ENCODE measurements around the gene THBD. TPM values are rescaled to one million over a fixed set of nuclear protein-coding genes. Genes with fewer than 3 reads are reported as not detected.
A peak's percentile ranks its signal among the peaks of the same experiment; 100 is the strongest.

Gene THBD, protein sequence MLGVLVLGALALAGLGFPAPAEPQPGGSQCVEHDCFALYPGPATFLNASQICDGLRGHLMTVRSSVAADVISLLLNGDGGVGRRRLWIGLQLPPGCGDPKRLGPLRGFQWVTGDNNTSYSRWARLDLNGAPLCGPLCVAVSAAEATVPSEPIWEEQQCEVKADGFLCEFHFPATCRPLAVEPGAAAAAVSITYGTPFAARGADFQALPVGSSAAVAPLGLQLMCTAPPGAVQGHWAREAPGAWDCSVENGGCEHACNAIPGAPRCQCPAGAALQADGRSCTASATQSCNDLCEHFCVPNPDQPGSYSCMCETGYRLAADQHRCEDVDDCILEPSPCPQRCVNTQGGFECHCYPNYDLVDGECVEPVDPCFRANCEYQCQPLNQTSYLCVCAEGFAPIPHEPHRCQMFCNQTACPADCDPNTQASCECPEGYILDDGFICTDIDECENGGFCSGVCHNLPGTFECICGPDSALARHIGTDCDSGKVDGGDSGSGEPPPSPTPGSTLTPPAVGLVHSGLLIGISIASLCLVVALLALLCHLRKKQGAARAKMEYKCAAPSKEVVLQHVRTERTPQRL
- 10 to 100 TPM in 2 of 6 experiments, 1 to 10 TPM in 4; 1.4 to 15.6 (median 4.9) TPM for total RNA-seq
- long read RNA-seq, full-length matches to known transcripts = 3 of 3 reads
- long read RNA-seq, partial matches to known transcripts = 0 of 3 reads
- long read RNA-seq, other reads (novel, unspliced or antisense) = 0 of 3 reads

DNA sequence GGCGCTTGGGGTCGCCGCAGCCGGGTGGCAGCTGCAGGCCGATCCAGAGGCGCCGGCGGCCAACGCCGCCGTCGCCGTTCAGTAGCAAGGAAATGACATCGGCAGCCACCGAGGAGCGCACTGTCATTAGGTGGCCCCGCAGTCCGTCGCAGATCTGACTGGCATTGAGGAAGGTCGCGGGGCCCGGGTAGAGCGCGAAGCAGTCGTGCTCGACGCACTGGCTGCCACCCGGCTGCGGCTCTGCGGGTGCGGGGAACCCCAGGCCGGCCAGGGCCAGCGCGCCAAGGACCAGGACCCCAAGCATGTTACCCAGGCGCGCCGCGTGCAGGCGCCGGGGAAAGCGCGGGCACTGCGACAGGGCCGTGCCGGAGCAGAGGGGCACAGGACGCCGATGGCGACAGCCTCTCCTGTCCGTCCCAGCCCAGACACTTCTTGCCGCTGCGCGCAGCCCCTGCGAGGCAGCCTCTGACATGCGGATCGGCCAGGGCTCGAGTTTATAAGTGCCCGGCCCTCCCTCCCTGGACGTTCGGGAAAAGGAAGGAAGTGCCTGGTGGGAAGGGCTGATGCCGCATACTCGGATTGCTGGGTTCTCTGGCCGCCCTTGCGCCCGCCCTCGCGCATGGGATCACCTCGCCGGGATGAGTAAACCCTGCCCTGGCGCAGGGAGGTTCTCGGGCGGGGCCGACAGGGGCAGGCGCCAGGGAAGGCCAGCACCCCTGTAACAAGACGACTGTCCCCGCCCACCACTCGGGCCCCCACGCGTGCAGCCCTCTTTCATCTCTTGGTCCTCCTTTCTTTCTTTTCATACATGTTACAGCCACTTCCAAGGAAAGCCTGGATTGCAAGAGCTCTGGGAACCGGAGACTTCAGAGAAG lies at the start of gene THBD:
TSS of gene THBD (minus strand) at position 472 of the 875 bp plus-strand sequence. CDS start at position 304, 168 bp downstream.
- 0% methylated on average over 9 of the region's 79 CpGs for WGBS (ENCODE audit: insufficient coverage, low coverage, low lambda C conversion rate, missing lambda C conversion rate)
- Histone ChIP-seq H3K27me3 (peaks cover 0 to 11% of the 10 kb centered on the region in 2 donors), H3K9me3 (no peaks in the 10 kb centered on the region), H3K4me3 (peak within 1 kb of the TSS; percentile 39 to 51 (median 40)), H3K4me1 (peaks cover 0 to 20% (median 0%) of the 10 kb centered on the region in 4 donors), H3K27ac (peak within 1 kb of the TSS; percentile 26 to 72 (median 52)), H3K36me3 (no peaks in the 10 kb centered on the region)
- peak; percentile 36 to 62 (median 54) for ATAC-seq
- intact Hi-C loops (cut with DNase I) = no loop called here
- TF ChIP-seq, protein P1, sequence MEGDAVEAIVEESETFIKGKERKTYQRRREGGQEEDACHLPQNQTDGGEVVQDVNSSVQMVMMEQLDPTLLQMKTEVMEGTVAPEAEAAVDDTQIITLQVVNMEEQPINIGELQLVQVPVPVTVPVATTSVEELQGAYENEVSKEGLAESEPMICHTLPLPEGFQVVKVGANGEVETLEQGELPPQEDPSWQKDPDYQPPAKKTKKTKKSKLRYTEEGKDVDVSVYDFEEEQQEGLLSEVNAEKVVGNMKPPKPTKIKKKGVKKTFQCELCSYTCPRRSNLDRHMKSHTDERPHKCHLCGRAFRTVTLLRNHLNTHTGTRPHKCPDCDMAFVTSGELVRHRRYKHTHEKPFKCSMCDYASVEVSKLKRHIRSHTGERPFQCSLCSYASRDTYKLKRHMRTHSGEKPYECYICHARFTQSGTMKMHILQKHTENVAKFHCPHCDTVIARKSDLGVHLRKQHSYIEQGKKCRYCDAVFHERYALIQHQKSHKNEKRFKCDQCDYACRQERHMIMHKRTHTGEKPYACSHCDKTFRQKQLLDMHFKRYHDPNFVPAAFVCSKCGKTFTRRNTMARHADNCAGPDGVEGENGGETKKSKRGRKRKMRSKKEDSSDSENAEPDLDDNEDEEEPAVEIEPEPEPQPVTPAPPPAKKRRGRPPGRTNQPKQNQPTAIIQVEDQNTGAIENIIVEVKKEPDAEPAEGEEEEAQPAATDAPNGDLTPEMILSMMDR (IDR thresholded peaks at IDR 0.05) = no peak
- TF ChIP-seq POLR2A (IDR thresholded peaks at IDR 0.05) = peak; percentile 73
- peak in 2 of 3 donors; percentile 73 to 74 for DNase-seq

DNA sequence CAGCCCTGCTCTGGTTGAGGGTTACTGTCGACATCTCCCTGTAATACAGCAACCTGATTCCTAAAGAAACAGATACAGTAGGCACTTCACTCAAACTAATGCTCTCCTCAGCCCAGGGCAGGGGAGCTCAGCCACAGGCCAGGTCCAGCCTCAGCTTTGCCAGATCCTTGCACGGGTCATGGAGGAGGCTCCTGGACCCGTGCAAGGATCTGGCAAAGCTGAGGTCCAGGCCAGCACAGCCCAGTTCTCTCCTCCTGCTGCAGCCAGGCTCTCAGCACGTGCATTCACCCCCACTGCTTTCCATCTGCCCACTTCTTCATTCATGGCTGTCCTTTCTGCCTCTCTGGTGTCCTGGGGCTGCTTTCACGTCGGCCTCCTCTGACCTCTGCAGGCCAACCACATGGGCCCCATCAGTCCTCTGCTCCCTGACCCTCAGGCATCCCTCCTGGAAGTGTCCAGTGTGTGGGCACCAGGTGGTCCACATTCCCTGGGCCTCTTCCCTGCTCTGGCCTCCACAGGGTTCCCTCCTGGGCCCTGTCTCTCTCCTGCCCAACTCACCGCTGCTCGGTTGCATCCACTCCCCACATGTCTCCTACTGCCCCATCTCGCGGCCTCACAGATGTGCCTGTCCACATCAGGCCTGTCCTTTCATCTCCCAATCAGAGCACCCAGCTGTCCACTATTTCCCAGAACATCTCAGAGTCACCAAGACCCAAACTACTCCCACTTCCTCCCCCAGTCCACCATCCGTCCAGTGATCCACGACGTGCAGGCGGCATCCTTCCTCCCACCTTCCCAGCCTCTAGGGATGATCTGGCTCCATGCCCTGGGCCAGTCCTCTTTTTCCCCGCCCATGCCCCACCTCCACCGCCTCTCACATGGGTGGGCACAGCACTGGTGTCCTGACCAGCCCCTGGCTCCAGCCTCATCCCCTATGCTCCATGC lies 48.4 kb upstream of the THBD start:
- WGBS (ENCODE audit: insufficient coverage, low coverage, low lambda C conversion rate, missing lambda C conversion rate) = 66% methylated on average over 8 of the region's 16 CpGs
- no peak for DNase-seq
- peak in 2 of 4 donors; percentile 9 to 21 for ATAC-seq

DNA sequence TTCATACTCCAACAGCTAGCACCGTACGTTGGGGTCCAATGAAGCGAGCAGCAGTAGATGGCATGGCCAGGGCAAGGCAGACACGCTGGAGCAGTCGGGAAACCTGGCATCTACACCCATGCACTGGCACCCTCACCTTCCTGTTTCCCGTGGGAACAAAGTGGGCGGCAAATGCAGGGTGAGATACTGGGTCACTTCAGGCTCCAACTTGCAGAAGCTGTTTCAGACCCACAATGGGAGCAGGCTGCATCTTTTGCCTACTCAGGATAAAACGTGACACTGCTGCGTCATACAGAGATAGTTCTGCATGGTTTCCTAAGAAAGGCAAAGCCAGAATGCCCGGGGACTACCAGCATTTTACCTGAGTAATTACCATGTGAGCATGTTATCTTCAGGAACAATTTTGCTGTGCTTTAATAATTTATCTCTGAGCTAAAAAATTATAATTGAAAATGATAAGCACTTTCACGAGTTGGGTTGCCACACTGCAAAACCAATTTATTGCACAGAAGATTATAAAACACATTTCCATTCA lies 47.6 kb upstream of the THBD start:
- DNase-seq (no peak), ATAC-seq (peak in 2 of 4 donors; percentile 23 to 33)
- Histone ChIP-seq H3K4me3 (no peak overlapping the region), H3K36me3 (no peaks in the 10 kb centered on the region), H3K4me1 (no peaks in the 10 kb centered on the region), H3K27ac (no peak overlapping the region), H3K9me3 (no peaks in the 10 kb centered on the region), H3K27me3 (no peaks in the 10 kb centered on the region)
- TF ChIP-seq, protein P1 (IDR thresholded peaks at IDR 0.05) = no peak
- TF ChIP-seq POLR2A (IDR thresholded peaks at IDR 0.05) = no peak
- WGBS (ENCODE audit: insufficient coverage, low coverage, low lambda C conversion rate, missing lambda C conversion rate) = 58% methylated on average over 6 of the region's 11 CpGs
- intact Hi-C loops (cut with DNase I) = no loop called here

More for the DNA sequence above, 48.4 kb upstream of the THBD start:
- no peaks in the 10 kb centered on the region for H3K4me1 ChIP-seq
- H3K27ac ChIP-seq = no peak overlapping the region
- H3K36me3 ChIP-seq = no peaks in the 10 kb centered on the region
- no peaks in the 10 kb centered on the region for H3K27me3 ChIP-seq
- no peak for TF ChIP-seq POLR2A (IDR thresholded peaks at IDR 0.05)
- TF ChIP-seq, protein P1 (IDR thresholded peaks at IDR 0.05) = no peak
- H3K9me3 ChIP-seq = no peaks in the 10 kb centered on the region
- intact Hi-C loops (cut with DNase I) = no loop called here
- H3K4me3 ChIP-seq = no peak overlapping the region

All from right lobe of liver (tissue), 6 donors.